Neural cell (in vitro differentiated cells): ENCODE data around the gene RASGRP2. TPM values are rescaled to one million over a fixed set of nuclear protein-coding genes. Genes with fewer than 3 reads are reported as not detected.

Experiments used
- H2AFZ ChIP-seq: fragments of 200-600, 300-800 bp; sonication (generic), shearing (Covaris generic); 2 replicates; pipeline ENCODE4 v1.6.0; 2014; ENCODE audit warnings: low read depth, mild to moderate bottlenecking, antibody characterized with exemption, low read length, moderate library complexity
- H3F3A ChIP-seq: fragments of 200-600 bp; shearing (Covaris generic); 2 replicates; pipeline ENCODE4 v1.6.1; 2016; ENCODE audit warnings: mild to moderate bottlenecking, moderate library complexity, mixed read lengths, antibody characterized with exemption, low read length; ENCODE audit not compliant: insufficient read depth, poor library complexity, severe bottlenecking
- H3K27ac ChIP-seq: fragments of 200-600, 300-800 bp; sonication (generic), shearing (Covaris generic); 2 replicates; pipeline ENCODE4 v1.5.1; 2014; ENCODE audit warnings: mild to moderate bottlenecking, low read length, moderate library complexity
- H3K27me3 ChIP-seq: fragments of 300-800, 200-600 bp; sonication (generic), shearing (Covaris generic); 2 replicates; pipeline ENCODE4 v1.6.0; 2014; ENCODE audit warnings: mild to moderate bottlenecking, low read depth, low read length, moderate library complexity; ENCODE audit not compliant: insufficient read depth
- H3K36me3 ChIP-seq: fragments of 300-800, 200-600 bp; sonication (generic), shearing (Covaris generic); 2 replicates; pipeline ENCODE4 v1.5.1; 2014; ENCODE audit warnings: mild to moderate bottlenecking, antibody characterized with exemption, low read length, moderate library complexity; ENCODE audit not compliant: insufficient read depth
- H3K4me2 ChIP-seq: fragments of 300-800, 200-600 bp; sonication (generic), shearing (Covaris generic); 2 replicates; pipeline ENCODE4 v1.6.0; 2014; ENCODE audit warnings: mild to moderate bottlenecking, low read length
- H3K4me3 ChIP-seq: fragments of 300-800, 200-600 bp; sonication (generic), shearing (Covaris generic); 2 replicates; pipeline ENCODE4 v1.5.1; 2014; ENCODE audit warnings: mild to moderate bottlenecking, low read length, moderate library complexity
- H3K79me2 ChIP-seq: fragments of 200-600 bp; shearing (Covaris generic); replicated peaks from 2 replicates; pipeline ENCODE4 v1.6.0; 2014; ENCODE audit warnings: mild to moderate bottlenecking, low read length, moderate library complexity; ENCODE audit not compliant: insufficient read depth
- H3K9ac ChIP-seq: fragments of 300-800, 200-600 bp; sonication (generic), shearing (Covaris generic); 2 replicates; pipeline ENCODE4 v1.6.1; 2016; ENCODE audit warnings: mild to moderate bottlenecking, low read length, mixed read lengths
- H3K9me2 ChIP-seq: fragments of 200-600 bp; shearing (Covaris generic); 2 replicates; pipeline ENCODE4 v1.6.1; 2016; ENCODE audit warnings: mild to moderate bottlenecking, low read length, mixed read lengths; ENCODE audit not compliant: insufficient read depth
- H3K9me3 ChIP-seq: fragments of 200-600, 300-800 bp; sonication (generic), shearing (Covaris generic); 2 replicates; pipeline ENCODE4 v1.6.1; 2016; ENCODE audit warnings: mild to moderate bottlenecking, mixed run types, low read length, moderate library complexity, mixed read lengths
- H4K20me1 ChIP-seq: fragments of 200-600 bp; shearing (Covaris generic); 2 replicates; pipeline ENCODE4 v1.6.1; 2016; ENCODE audit warnings: mild to moderate bottlenecking, mixed run types; ENCODE audit not compliant: insufficient read depth
- CTCF ChIP-seq: fragments of 450-650 bp; IDR thresholded peaks from 2 replicates; pipeline ENCODE4 v1.5.1; 2014; ENCODE audit warnings: antibody characterized with exemption, mild to moderate bottlenecking, moderate library complexity; ENCODE audit not compliant: poor library complexity, severe bottlenecking
- EP300 ChIP-seq: fragments of 450-650 bp; conservative IDR thresholded peaks from 2 replicates; pipeline ENCODE4 v1.6.1; 2014; ENCODE audit warnings: antibody characterized with exemption, mild to moderate bottlenecking, moderate library complexity; ENCODE audit not compliant: poor library complexity, severe bottlenecking
- EZH2 ChIP-seq: fragments of 200-600, 300-800 bp; shearing (Covaris generic), sonication (generic); IDR thresholded peaks from 2 replicates; pipeline ENCODE4 v1.6.1; 2014; ENCODE audit warnings: antibody characterized with exemption, low read length, borderline replicate concordance, mild to moderate bottlenecking; ENCODE audit not compliant: insufficient read depth, poor library complexity, severe bottlenecking
- MXI1 ChIP-seq: fragments of 450-650 bp; conservative IDR thresholded peaks from 2 replicates; pipeline ENCODE4 v1.6.1; 2014; ENCODE audit warnings: antibody characterized with exemption, mild to moderate bottlenecking; ENCODE audit not compliant: poor library complexity, severe bottlenecking
- POLR2AphosphoS5 ChIP-seq: IDR thresholded peaks from 2 replicates; pipeline ENCODE4 v1.6.1; 2012
- RAD21 ChIP-seq: fragments of 450-650 bp; conservative IDR thresholded peaks from 2 replicates; pipeline ENCODE4 v1.6.1; 2014; ENCODE audit warnings: antibody characterized with exemption, mild to moderate bottlenecking, moderate library complexity
- REST ChIP-seq: IDR thresholded peaks from 2 replicates; pipeline ENCODE4 v1.6.1; 2012; ENCODE audit warnings: borderline replicate concordance
- SMC3 ChIP-seq: fragments of 450-650 bp; conservative IDR thresholded peaks from 2 replicates; pipeline ENCODE4 v1.6.1; 2014; ENCODE audit warnings: antibody characterized with exemption, mild to moderate bottlenecking, moderate library complexity; ENCODE audit not compliant: poor library complexity
- TAF1 ChIP-seq: IDR thresholded peaks from 2 replicates; pipeline ENCODE4 v1.6.1; 2012; ENCODE audit warnings: low read depth
- polyA plus RNA-seq: library from polyadenylated mRNA; depleted of rRNA; stranded (reverse); fragments of >200 nt; gene quantifications from 2 replicates; pipeline ENCODE4 v1.2.3, GENCODE V29; 2014

Gene RASGRP2
- polyA plus RNA-seq, 1 donor from 2014 or later: 4.5 TPM

- Histone ChIP-seq H3K4me3 (no peak overlapping the region), H3K9ac (no peak overlapping the region), H3F3A (no peaks in the 10 kb centered on the region), H4K20me1 (no peaks in the 10 kb centered on the region), H3K9me2 (no peaks in the 10 kb centered on the region), H3K9me3 (no peaks in the 10 kb centered on the region), H3K27me3 (no peaks in the 10 kb centered on the region), H3K27ac (no peak overlapping the region), H3K36me3 (peaks cover 9% of the 10 kb centered on the region), H2AFZ (no peak overlapping the region), H3K79me2 (no peaks in the 10 kb centered on the region), H3K4me2 (no peak overlapping the region)
- TF ChIP-seq CTCF (no peak), SMC3 (no peak), RAD21 (no peak), EP300 (no peak), TAF1 (no peak), EZH2 (no peak), MXI1 (no peak), POLR2AphosphoS5 (no peak), REST (no peak)
Measured at GRCh38 chr11:64686466-64687170, 57.3 kb downstream of the RASGRP2 start.

GRCh38 chr11:64685536-64685935 is 58.4 kb downstream of the RASGRP2 start:
- Histone ChIP-seq H4K20me1 (no peaks in the 10 kb centered on the region), H2AFZ (no peak overlapping the region), H3K9me2 (no peaks in the 10 kb centered on the region), H3K27ac (no peak overlapping the region), H3K36me3 (peaks cover 9% of the 10 kb centered on the region), H3F3A (no peaks in the 10 kb centered on the region), H3K9ac (no peak overlapping the region), H3K4me2 (no peak overlapping the region), H3K9me3 (no peaks in the 10 kb centered on the region), H3K4me3 (no peak overlapping the region), H3K79me2 (no peaks in the 10 kb centered on the region), H3K27me3 (no peaks in the 10 kb centered on the region)
- TF ChIP-seq EP300 (no peak), EZH2 (no peak), RAD21 (no peak), POLR2AphosphoS5 (no peak)
